Endometrium (tissue), 2 donors: ENCODE results near the gene PHLPP1.

Experiments
- FAIRE-seq: peaks from 2 replicates; lab custom pipeline; 2012; peaks lifted over from hg19 to GRCh38; lab: Jason Lieb, UNC
- donor health status: control.
- donor health status: control.

Gene PHLPP1

DNA sequence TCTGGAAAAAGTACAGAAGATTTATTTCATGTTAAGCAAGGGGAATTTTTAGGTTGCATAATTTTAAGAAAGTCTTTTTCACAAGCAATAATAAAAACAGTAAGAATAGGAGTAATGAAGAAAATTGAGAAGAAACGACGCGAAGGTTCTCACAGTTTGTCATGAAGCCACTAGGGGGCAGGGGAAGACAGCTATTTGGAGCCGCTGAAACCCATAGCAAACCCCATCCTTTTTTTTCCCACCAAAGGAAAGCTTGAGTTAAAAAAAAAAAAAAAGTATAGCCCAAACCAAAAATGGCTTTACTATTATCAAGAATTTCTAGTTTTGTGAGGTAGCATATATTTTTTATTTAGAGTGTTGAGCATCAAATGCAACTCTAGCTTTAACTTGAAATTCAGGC, 300.9 kb downstream of the PHLPP1 start:
- FAIRE-seq, result peak; percentile 88

DNA sequence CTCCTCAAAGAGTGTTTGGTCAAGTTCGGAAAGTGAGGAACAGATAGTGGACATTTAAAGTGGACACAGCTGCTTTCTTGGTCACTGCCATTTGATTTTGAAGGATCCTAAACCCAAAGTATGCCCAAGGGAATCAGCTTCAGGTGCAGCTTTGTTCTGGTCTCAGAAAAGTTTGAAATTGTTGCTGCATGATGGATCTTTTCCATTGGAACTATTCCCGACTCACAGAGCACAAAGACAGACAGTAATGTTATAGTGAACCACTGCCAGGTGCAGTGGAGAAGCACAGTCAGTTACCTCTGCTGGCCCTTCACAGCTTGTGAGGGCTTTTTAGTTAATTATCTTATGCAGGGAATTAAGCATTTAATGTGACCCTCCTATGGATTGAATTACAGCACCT, 301.7 kb downstream of the PHLPP1 start:
- no peak for FAIRE-seq

- FAIRE-seq, result no peak
These were observed 302.6 kb downstream of the PHLPP1 start for GRCh38 chr18:63017977-63018376.

GRCh38 chr18:63022429-63023022, 307.2 kb downstream of the PHLPP1 start:
- no peak for FAIRE-seq

- FAIRE-seq, result no peak
These were observed 310.1 kb downstream of the PHLPP1 start for GRCh38 chr18:63025251-63026090.

DNA sequence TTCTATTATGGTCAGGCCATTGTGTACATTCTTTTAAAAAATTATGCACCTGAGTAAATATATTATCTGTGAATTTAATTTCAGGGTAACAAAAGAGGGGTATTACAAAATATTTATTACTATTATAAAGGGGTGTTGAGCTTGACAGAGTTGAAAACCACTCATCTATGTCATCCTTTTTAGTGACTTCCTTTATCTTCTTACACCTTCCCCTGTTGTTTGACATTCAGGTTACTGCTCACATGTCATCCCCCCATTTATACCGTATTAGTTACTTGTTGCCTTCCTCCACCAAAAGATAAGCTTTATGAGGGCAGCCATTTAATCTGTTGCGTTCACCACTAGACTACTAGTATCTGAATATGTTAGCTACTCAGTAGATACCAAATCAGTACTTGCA, 313.0 kb downstream of the PHLPP1 start:
- FAIRE-seq, result no peak
